Fibroblast of skin of scalp (primary cell): ENCODE measurements around the gene CHMP6. TPM values are rescaled to one million over a fixed set of nuclear protein-coding genes. Genes with fewer than 3 reads are reported as not detected.
A peak's percentile ranks its signal among the peaks of the same experiment; 100 is the strongest.

ENCODE experiments used
- DNase-seq: peaks from one replicate; pipeline ENCODE4 v3.0.0-alpha.2; 2013
- polyA plus RNA-seq, 2 experiments: library from polyadenylated mRNA; unstranded; fragments of 120-200 nt; gene quantifications; one replicate each; pipeline ENCODE4 v1.2.1, GENCODE V29; 2013; ENCODE audit not compliant: insufficient read length in 2 of 2

CHMP6 gene
- 31.8 TPM for polyA plus RNA-seq (2013, experiment 1 of 2; ENCODE audit: insufficient read length)
- polyA plus RNA-seq (2013, experiment 2 of 2; ENCODE audit: insufficient read length) = 27.0 TPM

- peak; percentile 88 for DNase-seq
Observed at GRCh38 chr17:80991645-80992076, at the start of gene CHMP6. Gene CHMP6, plus strand, starts transcription at chr17:80991841. Its CDS starts 78 bp downstream, at chr17:80991919.

DNA sequence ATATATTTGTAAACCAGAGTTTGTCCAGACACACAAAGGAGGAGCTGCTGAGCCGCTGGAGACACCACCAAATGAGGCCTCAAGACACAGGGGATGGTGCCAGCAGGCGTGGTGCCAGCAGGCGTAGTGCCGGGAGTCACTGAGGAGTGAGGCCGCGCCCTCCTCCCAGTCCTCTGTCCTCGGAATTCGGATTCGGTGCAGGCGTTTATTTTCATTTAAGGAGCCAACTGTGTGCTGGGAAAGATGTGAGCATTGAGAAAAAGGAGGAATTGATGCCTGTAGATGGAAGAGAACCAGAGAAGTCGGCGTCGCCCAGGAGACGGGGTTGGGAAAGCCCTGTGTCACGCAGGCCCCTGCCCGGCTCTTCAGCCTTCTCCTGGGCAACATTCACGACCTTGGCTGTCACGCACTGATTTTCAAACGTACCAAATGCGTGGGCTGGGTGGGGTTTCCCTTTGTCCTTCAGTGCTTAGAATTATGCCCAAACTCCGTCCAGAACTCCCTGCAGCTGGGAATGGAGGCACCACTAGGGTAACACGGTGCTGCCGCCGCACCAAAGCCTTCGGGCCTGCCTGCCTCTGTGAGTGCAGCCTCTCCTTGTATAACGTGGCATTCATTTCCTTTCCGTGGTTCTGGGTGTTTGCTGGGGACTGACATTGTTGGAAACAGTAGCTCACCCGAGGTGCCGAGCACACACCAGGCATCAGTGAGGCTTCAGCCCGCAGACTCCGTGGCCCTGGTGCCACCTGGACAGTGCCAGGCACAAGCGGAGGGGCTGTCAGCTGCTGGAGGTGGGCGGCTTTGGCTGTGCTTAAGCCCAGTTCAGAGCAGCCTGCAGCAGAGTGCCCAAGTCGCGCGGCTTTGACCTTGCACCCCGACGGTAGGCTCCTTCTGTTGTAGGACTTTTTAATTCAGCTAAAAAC, 49.0 kb upstream of the CHMP6 start:
- DNase-seq = peak; percentile 95

DNA sequence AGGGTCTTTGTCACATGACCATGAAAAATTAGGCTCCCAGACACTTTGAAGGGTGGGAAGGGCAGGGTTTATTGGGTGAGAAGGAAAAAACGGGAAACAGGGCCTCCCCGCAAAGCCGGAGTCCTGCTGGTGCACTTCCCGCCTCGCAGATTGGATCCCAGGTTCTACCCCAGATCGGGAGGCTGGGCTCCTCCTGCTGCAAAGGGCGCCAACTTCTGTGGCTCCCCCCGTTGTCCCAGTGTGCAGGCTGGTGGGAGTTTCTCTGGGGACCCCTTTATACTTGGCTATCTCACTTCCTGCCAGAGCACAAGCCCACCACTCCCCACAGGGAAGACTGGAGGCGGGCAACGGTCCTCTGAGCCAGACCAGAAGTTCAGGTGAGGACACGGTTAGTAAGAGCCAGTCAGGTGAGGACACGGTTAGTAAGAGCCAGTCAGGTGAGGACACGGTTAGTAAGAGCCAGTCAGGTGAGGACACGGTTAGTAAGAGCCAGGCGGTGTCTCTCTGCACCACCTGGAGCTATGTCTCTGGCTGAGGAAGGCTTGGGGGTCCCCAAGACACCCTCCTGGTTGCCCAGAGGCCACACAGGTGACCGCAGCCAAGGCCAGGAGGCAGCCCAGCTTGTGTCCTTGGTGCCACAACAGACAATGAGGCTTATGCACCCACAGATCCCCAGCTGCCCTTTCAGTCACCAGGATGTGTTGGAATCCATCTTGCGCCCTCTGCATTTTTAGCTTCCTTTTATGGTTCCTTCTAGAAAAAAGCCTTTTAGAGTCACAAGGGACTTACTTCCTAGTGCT, 48.1 kb upstream of the CHMP6 start:
- DNase-seq = no peak

- no peak for DNase-seq
Observed at GRCh38 chr17:80944326-80944725, 47.3 kb upstream of the CHMP6 start.

DNA sequence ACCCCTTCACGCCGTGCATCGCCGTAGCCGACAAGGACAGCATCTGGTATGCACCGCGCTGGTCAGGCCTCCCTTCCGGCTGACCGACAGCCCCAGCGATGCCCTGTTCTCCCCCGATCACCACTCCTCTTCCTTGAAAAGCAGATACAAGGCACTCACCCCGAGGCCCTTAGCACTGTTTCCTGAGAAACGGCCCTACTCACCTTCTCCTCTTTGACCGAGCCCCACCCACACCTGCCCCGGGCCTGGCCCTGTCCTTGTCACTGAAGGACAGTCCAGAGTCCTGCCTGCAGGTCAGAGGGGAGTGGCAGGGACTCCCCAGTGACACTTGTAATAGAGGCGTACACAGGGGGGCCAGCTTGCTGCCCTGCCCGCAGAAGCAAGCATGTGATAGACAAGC, 45.9 kb upstream of the CHMP6 start:
- DNase-seq = no peak

DNA sequence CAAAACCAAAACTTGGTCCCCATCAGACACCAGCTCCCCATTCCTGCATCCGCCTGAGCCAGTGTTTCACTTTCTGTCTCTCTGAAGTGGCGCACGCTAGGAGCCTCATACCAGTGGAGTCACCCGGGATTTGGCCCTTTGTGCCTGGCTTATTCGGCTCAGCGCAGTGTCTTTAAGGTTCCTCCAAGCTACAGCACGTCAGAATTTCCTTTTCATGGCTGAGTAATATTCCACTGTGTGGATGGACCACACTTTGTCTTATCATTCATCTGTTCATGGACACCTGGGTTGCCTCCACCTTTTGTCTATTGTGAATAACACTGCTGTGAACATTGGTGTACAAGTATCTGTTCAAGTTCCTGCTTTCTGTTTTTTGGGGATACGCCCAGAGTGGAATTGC, 45.2 kb upstream of the CHMP6 start:
- DNase-seq = no peak

- DNase-seq = no peak
Observed at GRCh38 chr17:80947200-80947940, 44.3 kb upstream of the CHMP6 start.

- no peak for DNase-seq
Observed at GRCh38 chr17:80948019-80948975, 43.3 kb upstream of the CHMP6 start.

DNA sequence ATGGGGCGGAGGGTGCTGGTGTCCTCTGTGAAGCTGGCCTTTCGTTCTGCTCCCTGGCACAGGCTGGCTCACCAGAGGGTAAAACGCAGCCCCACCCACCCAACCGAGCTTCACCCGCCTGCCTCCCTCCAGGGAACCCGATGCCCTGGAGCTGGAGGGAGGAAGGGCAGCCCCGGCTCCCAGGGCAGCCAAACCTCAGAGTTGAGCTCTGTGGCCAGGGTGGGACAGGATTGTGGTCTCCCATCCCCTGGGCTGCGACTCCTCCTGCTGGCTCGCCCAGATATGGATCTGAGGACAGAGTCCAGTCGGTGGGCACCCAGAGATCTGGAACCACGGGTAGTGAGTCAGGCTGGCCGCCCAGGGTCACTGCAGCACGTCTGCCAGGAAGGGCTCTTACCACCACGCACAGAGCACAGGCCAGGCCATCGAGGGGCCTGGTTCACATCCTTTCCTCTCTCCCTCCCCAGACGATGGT, 42.6 kb upstream of the CHMP6 start:
- DNase-seq = peak; percentile 22

GRCh38 chr17:80949451-80950421, 41.9 kb upstream of the CHMP6 start:
- DNase-seq = no peak

GRCh38 chr17:80950466-80951120, 41.0 kb upstream of the CHMP6 start:
- no peak for DNase-seq

DNA sequence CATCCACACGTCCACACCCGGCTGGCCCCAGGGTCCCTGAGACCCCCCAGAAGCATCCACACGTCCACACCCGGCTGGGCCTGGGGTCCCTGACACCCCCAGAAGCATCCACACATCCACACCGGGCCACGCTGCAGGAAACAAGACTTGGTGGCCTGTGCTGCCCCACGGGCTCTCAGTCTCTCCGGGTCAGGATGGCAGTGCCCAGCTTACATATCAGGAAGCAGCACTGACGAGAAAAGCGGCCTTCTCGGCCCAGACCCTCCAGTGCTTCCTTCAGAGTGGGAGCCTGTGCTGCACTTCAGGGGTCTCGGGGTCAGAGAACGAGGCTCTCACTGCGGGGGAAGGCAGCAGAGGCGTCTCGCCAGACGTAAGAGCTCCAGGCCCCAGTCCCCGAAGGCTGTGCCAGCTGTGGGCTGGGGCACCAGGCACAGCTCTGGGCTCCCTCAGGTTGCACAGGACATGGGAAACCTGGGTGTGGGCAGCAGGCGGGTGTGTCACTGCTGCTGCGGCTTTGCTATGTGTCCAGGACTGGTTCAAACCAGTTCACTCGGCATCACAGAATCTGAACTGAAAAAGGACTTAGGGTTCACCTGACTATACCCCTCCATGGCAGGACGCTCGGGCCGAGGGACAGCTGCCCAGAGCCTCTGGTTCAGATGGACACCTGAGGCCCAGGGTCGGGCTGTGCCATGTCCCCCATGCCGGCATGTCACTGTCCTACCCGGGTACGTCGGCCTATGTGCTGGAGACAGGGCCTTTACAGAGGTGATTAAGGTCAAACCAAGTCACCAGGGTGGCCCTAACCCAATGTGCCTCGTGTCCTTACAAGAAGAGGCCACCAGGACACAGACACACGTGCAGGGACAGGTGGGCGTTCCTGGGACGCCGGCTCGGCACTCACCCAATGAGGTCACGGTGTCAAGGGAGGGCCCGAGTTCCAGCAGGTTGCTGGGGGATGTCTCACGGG, 40.2 kb upstream of the CHMP6 start:
- no peak for DNase-seq

DNA sequence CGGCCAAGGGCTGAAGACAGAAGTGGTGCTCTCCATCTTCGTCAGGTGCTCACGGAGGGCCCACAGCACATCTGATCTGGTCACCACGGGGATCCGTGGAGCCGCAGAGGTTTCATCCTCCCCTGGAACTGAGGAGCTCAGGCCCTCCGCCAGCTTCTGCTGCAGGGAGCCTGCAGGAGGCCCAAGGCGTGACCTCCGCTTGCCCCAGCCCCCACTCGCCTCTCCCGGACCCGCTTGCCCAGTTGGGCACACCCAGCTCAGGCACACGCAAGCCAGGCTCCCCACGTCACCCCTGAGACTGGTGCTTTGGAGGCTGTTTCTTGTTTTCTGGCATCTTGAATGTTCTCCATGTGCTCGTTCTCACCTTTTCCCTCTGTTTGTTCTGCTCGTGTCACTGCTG, 39.4 kb upstream of the CHMP6 start:
- DNase-seq = no peak

- no peak for DNase-seq
Observed at GRCh38 chr17:80953471-80954315, 37.9 kb upstream of the CHMP6 start.

DNA sequence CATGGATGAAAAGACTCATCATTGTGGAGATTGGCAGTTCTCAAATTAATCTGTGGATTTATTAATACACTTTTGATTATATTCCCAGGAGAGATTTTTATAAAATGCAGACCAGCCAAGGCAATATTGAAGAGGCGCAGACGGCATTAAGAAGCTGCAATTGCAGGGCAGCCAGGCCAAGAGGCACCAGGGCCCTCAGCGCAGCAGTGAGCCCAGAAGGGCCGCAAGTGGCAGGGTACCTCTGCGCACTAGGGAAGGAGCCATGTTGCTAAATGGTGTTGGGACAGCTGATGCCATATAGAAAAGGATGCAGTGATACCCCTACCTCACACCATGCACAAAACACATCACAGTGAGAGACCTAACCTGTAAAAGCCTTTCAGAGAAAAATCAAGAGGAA, 36.6 kb upstream of the CHMP6 start:
- DNase-seq = no peak

- DNase-seq = no peak
Observed at GRCh38 chr17:80955671-80956280, 35.9 kb upstream of the CHMP6 start.
